Activated CD8-positive, alpha-beta T cell treated with anti-CD3 and anti-CD28 coated beads for 36 hours (primary cell): Measurements from ENCODE around the gene SMCO3. TPM values are rescaled to one million over a fixed set of nuclear protein-coding genes. Genes with fewer than 3 reads are reported as not detected.

ENCODE experiments used
- ATAC-seq: fragments of 200-7000 bp; cut with Tn5 transposase; one replicate; pipeline ENCODE4 v1.10.0; 2021; ENCODE audit warnings: mild to moderate bottlenecking, moderate library complexity
- CTCF ChIA-PET: fragments of 350-600 bp; sonication (Branson Sonifier 250); formaldehyde crosslinking; loops from one replicate; lab custom pipeline; 2021; ENCODE audit warnings: antibody characterized with exemption; lab: Charles Lee
- POLR2A ChIA-PET: fragments of 350-600 bp; sonication (Branson Sonifier 250); formaldehyde crosslinking; loops from one replicate; lab custom pipeline; 2021; ENCODE audit warnings: antibody characterized with exemption; lab: Charles Lee
- DNase-seq: peaks from one replicate; pipeline ENCODE4 v3.0.0-alpha.2; 2020
- H3K27ac Mint-ChIP-seq: one replicate; pipeline ENCODE4 v1.8.0; 2021; ENCODE audit warnings: mild to moderate bottlenecking, mixed read lengths
- H3K27me3 Mint-ChIP-seq: one replicate; pipeline ENCODE4 v1.8.0; 2021; ENCODE audit warnings: mixed read lengths
- H3K36me3 Mint-ChIP-seq: one replicate; pipeline ENCODE4 v1.8.0; 2021; ENCODE audit warnings: low read depth, mixed read lengths
- H3K4me1 Mint-ChIP-seq: one replicate; pipeline ENCODE4 v1.8.0; 2021; ENCODE audit warnings: low read depth, mixed read lengths
- H3K4me3 Mint-ChIP-seq: one replicate; pipeline ENCODE4 v1.8.0; 2021; ENCODE audit warnings: mild to moderate bottlenecking, moderate library complexity, mixed read lengths
- H3K9me3 Mint-ChIP-seq: one replicate; pipeline ENCODE4 v1.8.0; 2021; ENCODE audit warnings: mixed read lengths
- CTCF ChIP-seq: fragments of 200-600 bp; IDR thresholded peaks from one replicate; pipeline ENCODE4 v1.8.0; 2022; ENCODE audit warnings: antibody characterized with exemption, mild to moderate bottlenecking
- intact Hi-C: fragments of 100-400 bp; cut with micrococcal nuclease; formaldehyde crosslinking; loops from one replicate; pipeline ENCODE4 v1.10.0; 2022
- total RNA-seq, 2 experiments: library from RNA; stranded (reverse); gene quantifications; one replicate each; pipeline ENCODE4 v1.2.3, GENCODE V29; 2021

Gene SMCO3
- total RNA-seq, 2 experiments from 2014 or later = not detected

- H3K4me3 Mint-ChIP-seq = no peak overlapping the region
- no peak for ATAC-seq
- no peaks in the 10 kb centered on the region for H3K36me3 Mint-ChIP-seq
- no peaks in the 10 kb centered on the region for H3K27me3 Mint-ChIP-seq
- no peaks in the 10 kb centered on the region for H3K4me1 Mint-ChIP-seq
- no peak overlapping the region for H3K27ac Mint-ChIP-seq
- CTCF ChIA-PET = interaction anchor here (0.7 to 2.0 kb wide), 4 partner anchors 9 to 138 kb away, joined by 3 to 5 read pairs (median 4); no protein-coding TSS in a partner anchor
- intact Hi-C loops = no loop called here
- H3K9me3 Mint-ChIP-seq = peaks cover 3% of the 10 kb centered on the region
- POLR2A ChIA-PET = interaction anchor here (1.0 kb wide), 1 partner anchor 50 kb away, joined by 3 read pairs; no protein-coding TSS in a partner anchor
- no peak for TF ChIP-seq CTCF
- no peak for DNase-seq
Measured at GRCh38 chr12:14852880-14853279, 38.9 kb upstream of the SMCO3 start.

- ChIA-PET POLR2A (no interaction called here), CTCF (interaction anchor here (0.6 to 1.3 kb wide), 2 partner anchors 370 to 633 kb away, joined by 3 read pairs; partner anchors contain the start of gene RERG)
- intact Hi-C loops = no loop called here
- Mint-ChIP-seq H3K4me1 (peaks cover 3% of the 10 kb centered on the region), H3K27me3 (no peaks in the 10 kb centered on the region), H3K36me3 (no peaks in the 10 kb centered on the region), H3K27ac (no peak overlapping the region), H3K4me3 (no peak overlapping the region), H3K9me3 (no peaks in the 10 kb centered on the region)
- no peak for DNase-seq
- no peak for ATAC-seq
- TF ChIP-seq CTCF = no peak
Measured at GRCh38 chr12:14850929-14851663, 37.1 kb upstream of the SMCO3 start.

GRCh38 chr12:14849661-14850060 is 35.7 kb upstream of the SMCO3 start:
- Mint-ChIP-seq H3K27ac (no peak overlapping the region), H3K36me3 (no peaks in the 10 kb centered on the region), H3K4me3 (no peak overlapping the region), H3K9me3 (no peaks in the 10 kb centered on the region), H3K4me1 (peaks cover 12% of the 10 kb centered on the region), H3K27me3 (no peaks in the 10 kb centered on the region)
- POLR2A ChIA-PET = no interaction called here
- no peak for TF ChIP-seq CTCF
- CTCF ChIA-PET = interaction anchor here (1.2 to 5.5 kb wide), 3 partner anchors 12 to 372 kb away, joined by 3 to 95 read pairs (median 29); partner anchors contain the start of gene RERG
- intact Hi-C loops = loop anchor here (5.0 kb wide), 1 partner anchor 373 kb away; the partner anchor contains the start of gene RERG
- no peak for DNase-seq
- ATAC-seq = no peak

GRCh38 chr12:14846876-14847580 is 33.0 kb upstream of the SMCO3 start:
- intact Hi-C loops = loop anchor here (5.0 kb wide), 1 partner anchor 375 kb away; the partner anchor contains the start of gene RERG
- no peak for TF ChIP-seq CTCF
- ChIA-PET POLR2A (interaction anchor here (0.5 to 0.8 kb wide), 3 partner anchors 165 to 455 kb away, joined by 3 read pairs; no protein-coding TSS in a partner anchor), CTCF (interaction anchor here (0.6 to 5.5 kb wide), 10 partner anchors 10 to 375 kb away, joined by 3 to 95 read pairs (median 3); partner anchors contain the start of gene RERG)
- Mint-ChIP-seq H3K36me3 (no peaks in the 10 kb centered on the region), H3K27me3 (no peaks in the 10 kb centered on the region), H3K27ac (no peak overlapping the region), H3K9me3 (no peaks in the 10 kb centered on the region), H3K4me3 (no peak overlapping the region), H3K4me1 (peaks cover 12% of the 10 kb centered on the region)
- ATAC-seq (no peak), DNase-seq (no peak)
